HG03442 (cell line): Measurements from ENCODE around the gene TSPAN4.

ENCODE experiments used
- ATAC-seq: cut with Tn5 transposase; IDR thresholded peaks from one replicate; pipeline ENCODE4 v1.9.1; 2021; ENCODE audit warnings: mild to moderate bottlenecking, moderate library complexity; ENCODE audit not compliant: unreplicated experiment

TSPAN4 gene

DNA sequence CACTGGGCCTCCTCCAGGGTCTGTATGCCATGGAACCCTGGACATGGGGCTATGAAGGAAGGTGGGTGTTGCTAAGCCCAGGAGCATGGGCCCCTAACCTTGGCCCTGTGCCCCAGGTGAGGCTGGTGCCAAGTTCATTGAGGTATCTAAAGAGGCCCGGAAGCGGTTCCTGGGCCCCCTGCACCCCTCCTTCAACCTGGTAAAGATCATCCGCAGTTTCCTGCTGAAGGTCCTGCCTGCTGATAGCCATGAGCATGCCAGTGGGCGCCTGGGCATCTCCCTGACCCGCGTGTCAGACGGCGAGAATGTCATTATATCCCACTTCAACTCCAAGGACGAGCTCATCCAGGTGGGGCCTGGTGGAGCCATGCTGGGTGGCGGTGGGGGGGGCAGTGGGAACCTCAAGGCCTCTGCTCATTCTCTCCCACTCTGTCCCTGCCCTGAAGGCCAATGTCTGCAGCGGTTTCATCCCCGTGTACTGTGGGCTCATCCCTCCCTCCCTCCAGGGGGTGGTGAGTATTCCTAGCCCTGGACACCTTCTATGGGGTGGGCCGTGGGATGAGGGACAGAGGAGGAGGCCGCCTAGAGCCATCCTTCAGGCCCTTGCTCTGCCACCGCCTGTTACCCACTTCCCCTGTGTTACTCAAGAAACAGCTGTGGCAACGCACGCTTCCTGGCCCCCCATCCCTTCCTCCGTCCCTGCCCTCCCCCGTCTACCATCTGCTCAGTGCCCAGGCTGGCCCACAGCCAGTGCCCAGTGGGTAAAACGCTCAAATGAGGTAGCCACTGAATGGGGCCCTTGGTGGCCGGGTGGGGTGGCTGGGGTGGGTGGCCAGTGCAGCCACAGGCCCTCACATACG, 20.9 kb upstream of the TSPAN4 start:
- no peak for ATAC-seq

DNA sequence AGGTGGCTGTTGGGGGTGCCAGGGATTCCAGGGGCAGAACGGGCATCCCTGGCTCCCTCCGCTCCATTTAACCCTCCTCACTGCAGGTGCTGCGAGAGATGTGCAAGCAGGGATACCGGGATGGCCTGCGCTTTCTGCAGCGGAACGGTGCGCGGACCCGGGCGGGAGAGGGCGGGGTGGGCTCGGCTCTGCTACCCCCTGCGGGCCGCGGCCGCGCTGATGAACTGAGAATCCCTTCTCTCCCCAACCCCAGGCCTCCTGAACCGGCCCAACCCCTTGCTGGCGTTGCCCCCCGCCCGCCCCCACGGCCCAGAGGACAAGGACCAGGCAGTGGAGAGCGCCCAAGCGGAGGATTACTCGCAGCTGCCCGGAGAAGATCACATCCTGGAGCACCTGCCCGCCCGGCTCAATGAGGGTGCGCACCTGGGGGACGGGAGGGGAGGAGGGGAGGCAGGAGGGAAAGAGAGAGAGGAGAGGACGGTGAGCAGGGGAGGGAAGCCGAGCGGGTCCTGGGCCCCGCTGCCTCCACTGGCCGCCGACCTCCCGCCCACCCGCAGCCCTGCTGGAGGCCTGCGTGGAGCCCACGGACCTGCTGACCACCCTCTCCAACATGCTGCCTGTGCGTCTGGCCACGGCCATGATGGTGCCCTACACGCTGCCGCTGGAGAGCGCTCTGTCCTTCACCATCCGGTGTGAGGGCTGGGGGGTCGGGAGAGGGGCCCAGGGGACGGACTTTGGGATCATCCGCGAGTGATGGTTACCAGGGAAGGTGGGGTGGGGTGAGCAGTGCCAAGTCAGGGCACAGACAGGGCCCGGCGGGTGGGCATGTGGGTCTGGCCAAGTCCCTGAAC, 19.0 kb upstream of the TSPAN4 start:
- ATAC-seq: no peak

DNA sequence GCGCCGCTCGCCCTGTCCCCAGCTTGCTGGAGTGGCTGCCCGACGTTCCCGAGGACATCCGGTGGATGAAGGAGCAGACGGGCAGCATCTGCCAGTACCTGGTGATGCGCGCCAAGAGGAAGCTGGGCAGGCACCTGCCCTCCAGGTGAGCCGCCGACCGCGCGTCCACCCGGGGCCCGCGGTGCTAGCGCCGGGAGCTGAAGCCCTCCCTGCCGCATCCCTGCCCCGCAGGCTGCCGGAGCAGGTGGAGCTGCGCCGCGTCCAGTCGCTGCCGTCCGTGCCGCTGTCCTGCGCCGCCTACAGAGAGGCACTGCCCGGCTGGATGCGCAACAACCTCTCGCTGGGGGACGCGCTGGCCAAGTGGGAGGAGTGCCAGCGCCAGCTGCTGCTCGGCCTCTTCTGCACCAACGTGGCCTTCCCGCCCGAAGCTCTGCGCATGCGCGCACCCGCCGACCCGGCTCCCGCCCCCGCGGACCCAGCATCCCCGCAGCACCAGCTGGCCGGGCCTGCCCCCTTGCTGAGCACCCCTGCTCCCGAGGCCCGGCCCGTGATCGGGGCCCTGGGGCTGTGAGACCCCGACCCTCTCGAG, 18.3 kb upstream of the TSPAN4 start:
- no peak for ATAC-seq

DNA sequence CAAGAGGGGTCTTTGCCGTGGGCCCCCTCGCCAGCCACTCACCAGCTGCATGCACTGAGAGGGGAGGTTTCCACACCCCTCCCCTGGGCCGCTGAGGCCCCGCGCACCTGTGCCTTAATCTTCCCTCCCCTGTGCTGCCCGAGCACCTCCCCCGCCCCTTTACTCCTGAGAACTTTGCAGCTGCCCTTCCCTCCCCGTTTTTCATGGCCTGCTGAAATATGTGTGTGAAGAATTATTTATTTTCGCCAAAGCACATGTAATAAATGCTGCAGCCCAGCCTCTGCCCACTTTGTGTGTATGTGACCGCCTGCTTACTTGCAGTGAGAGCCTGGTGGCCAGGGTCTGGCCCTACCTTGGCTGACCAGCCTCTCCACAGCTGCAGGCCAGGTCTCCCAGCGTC, 17.7 kb upstream of the TSPAN4 start:
- no peak for ATAC-seq

DNA sequence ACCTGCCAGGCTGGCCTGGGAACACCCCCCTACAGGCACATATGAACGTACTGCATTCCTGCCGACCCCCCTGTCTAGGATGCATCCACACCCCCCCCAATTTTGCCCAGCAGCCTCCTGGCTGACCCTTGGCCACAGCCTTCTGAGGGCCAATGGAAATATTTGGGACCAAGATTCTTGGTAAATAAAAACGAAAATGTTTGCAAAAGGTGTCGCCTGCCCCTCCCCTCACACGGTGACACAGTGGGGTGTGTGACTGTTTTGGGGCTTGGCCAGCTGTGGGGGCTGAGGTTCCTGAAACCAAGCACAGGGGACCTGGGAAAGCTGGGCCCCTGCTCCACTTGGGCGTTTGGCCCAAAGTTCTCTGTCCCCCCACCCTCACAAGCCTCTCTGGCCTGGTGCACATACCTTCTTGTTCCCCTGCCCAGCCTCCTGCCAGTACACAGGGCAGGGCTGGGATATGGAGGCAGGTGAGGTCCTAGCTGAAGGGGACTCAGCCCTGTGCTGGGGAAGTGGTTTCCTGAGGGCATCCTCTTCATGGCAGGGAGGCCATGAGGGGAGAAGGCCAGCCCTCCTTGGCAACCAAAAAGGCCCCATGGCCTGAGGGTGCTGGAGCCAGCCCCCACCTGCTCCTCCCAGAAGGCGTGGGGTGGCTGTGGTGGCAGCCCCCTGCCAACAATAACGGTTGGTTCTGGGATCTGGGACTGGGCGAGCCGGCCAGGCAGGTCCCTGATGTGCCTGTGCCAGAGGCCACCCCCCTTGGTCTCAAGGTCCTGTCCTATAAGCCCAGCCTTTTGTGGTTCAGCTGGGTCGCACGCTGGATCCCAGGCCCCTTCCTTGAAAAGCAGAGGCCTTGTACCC, 17.1 kb upstream of the TSPAN4 start:
- no peak for ATAC-seq

DNA sequence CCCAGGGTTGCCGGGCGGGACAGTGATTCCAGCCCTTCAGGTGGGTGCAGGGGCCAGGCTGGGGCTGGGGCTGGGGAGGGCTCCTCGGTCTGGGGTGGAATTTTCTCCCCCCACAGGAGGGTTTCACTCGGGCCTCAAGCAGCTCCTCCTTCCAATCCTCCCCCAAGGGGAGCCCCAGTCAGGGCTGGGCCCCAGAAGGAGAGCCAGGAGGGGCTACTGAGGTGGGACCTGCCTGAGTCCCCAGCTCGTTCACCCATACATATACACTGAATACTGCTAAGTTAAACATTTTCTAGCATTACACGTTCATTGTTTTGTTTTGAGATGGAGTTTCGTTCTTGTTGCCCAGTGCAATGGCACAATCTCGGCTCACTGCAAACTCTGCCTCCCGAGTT, 16.4 kb upstream of the TSPAN4 start:
- ATAC-seq: no peak

DNA sequence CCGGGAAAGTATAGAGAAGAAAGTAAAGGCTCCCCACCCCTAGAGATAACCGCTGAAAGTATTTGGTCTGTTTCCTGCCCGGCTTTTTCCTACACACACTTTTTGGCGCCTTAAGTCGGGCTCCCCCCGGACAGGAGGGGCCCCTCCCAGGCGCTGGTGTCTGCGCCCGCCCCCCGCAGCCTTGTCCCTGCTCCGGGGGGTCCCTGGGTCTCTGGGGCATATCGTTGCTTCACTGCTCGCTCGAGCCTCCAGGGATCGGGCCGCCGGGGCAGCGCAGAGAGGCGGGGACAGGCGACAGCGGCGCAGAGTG, 15.9 kb upstream of the TSPAN4 start:
- no peak for ATAC-seq

DNA sequence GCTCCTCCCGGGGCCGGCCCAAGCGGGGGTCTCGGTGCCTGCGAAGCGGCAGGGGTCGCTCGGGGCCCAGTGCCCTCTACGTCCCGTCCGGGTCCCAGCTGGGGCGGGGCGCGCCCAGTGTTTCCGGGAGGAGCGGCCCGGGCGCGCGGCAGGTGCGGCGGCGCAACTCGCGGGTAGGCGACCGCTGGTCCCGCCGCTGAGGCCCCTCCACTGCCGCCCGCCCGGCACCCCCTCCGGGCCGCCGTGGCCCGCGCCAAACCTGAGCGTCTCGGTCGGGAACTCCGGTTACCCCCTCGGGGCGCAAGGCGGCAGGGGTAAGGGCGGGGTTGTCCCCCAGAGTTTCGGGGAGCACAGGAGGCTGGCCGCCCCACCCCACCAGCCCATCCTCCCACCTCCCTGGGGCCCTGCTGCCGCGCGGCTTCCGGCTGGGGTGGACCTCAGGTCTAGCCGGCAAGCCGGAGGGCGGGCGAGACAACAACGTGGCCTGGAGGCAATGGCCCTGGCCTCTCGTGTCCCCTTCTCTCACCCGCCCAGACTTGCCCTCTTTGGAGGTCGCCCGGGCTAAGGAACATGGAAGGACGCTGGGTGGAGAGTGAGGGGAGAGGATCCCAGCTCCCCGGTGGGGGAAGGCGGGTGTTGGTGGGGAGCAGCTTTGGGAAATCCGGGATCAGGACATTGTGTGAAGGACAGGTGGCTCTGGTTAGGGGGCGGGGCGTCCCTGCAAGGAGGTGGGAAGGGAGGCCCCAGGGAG, 15.3 kb upstream of the TSPAN4 start:
- no peak for ATAC-seq

DNA sequence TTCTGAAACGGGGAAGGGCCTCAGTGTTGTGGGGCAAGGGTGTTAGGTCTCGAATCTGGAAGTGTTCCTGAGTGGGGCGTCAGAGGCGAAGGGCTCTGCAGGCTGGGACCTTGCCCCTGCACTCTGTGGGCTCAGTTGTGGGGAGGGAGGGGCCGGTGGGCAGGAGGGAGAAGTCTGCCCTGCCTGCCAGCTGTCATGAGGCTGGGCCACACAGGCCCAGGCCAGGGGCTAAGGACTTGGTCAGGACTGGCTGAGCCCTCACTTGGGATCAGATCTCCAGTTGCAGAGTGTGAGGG, 14.8 kb upstream of the TSPAN4 start, which contains the start of gene CRACR2B:
CRACR2B (plus strand) TSS at position 23 of the 296 bp plus-strand sequence. CDS start 689 bp downstream, outside the sequence.
- no peak for ATAC-seq

DNA sequence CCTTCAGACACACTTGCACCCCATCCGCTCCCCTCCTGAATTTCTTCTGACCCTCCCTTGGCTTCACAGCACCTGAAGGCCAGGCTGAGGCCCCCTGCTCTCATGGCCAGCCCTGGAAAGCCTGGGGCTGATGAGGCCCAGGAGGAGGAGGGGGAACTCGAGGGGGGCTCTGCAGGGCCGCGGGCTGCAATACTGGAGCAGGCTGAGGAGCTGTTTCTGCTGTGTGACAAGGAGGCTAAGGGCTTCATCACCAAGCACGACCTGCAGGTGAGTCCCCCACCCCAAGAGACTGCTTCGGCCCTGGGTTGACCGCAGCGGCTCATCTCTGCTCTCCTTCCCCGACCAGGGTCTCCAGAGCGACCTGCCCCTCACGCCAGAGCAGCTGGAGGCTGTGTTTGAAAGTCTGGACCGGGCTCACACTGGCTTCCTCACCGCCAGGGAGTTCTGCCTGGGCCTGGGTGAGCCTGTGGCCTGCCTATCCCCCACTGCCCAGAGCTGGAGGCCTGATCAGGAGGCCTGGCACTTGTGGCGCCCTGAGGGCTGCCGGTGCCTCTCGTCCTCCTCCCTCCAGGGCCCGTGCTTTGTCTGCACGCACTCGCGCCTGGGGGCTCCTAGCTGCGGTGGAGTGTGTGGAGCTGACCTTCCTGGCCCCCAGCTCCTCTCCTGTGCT, 14.0 kb upstream of the TSPAN4 start:
- no peak for ATAC-seq

DNA sequence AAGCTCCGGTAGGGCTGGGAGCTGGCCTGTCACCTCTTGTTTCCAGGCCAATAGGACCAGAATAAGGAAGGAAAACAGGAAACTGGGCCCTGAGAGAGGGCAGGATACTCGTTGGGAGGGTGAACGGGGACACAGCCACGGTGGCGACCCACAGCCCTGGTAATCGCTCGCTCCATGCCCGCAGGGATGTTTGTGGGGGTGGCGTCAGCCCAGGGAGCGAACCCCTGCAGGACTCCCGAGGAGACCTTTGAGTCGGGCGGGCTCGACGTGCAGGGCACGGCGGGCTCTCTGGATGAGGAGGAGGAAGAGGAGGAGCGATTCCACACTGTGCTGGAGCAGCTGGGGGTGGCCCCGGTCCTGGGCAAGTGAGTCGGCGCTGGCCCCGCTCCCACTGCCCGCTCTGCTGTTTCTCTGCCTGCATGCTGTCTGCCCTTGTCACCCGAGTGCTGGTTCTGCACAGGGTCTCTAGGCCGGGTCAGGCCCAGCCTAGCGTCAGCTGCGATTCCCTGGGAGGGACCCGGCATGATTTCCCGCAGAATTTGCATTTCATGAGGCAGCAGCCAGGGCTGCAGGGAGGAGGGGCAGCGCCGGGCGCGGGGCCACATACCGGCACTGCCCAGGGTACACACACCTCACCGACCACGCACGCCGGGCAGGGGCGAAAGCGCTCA, 13.3 kb upstream of the TSPAN4 start:
- ATAC-seq: no peak

DNA sequence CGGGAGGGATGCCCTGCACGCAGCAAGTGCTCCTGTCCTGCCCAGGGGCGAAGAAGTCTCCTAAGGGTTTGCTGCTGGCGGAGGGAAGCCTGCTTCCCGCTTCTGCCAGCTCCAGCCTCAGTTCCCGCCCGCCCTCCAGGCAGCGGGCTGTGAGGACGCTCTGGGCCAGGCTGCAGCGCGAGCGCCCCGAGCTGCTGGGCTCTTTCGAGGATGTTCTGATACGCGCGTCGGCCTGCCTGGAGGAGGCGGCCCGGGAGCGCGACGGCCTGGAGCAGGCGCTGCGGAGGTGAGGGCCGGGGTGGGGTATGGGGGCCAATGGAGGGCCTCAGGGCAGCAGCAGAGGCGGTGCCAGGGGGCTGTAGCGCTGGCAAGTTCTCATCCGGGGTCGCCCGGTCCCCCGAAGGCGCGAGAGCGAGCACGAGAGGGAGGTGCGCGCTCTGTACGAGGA, 12.8 kb upstream of the TSPAN4 start:
- no peak for ATAC-seq

DNA sequence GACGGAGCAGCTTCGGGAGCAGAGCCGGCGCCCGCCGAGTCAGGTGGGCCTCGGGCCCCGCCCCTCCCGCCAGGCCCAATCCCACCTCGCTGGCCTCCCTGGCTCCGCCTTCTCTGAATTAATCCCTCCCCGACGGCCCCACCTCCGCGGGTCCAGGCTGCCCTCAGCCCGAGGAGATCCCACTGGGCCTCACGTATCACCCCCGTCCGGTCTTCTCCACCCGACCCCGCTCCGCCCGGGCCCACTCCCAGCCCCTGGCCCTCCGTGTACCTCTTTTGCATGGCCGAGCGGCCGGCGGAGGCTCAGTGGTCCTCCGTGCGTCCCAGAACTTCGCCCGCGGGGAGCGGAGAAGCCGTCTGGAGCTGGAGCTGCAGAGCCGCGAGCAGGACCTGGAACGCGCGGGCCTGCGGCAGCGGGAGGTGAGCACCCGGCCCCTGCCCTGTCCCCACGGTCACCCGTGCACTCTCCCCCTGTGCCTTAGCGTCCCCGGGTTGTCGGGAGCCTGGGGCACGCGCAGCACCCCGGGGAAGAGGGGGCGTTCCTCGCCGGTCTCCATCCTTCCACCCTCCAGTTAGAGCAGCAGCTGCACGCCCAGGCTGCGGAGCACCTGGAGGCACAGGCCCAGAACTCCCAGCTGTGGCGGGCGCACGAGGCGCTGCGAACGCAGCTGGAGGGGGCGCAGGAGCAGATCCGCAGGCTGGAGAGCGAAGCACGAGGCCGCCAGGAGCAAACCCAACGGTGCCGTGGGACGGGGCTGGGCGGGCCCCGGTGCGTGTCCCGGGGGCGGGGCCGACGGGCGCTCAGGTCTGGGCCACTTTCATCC, 12.1 kb upstream of the TSPAN4 start:
- ATAC-seq: no peak

DNA sequence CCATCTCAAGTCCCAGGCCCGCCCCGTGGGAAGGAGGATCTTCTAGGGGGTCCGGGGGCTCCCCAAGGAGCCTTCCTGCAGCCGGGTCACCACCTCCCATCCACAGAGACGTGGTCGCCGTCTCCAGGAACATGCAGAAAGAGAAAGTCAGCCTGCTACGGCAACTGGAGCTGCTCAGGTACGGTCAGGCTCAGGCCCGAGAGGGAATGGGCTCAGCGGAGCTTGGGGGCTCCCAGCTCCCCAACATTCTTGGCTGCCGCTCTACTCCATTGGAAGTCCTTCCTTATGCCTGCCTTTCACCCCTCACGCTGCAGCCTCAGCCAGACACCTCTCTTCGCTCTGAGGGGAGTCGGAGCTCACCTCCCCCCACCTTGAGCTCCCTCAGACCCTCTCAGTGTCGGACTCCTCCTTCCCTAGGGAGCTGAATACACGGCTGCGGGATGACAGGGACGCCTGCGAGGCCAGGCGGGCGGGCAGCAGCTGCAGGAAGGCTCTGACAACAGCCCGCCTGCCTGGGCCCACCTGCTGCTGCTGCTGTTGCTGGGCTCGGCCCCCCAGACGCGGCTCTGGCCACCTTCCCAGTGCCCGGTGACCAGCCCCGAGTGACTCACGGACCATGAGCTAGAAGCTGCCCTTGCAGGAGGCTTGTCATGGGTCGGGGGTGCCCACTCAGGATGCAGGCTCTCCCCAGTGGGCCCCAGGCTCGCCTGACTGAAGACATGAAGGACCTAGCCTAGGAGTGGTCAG, 11.4 kb upstream of the TSPAN4 start:
- ATAC-seq: no peak

DNA sequence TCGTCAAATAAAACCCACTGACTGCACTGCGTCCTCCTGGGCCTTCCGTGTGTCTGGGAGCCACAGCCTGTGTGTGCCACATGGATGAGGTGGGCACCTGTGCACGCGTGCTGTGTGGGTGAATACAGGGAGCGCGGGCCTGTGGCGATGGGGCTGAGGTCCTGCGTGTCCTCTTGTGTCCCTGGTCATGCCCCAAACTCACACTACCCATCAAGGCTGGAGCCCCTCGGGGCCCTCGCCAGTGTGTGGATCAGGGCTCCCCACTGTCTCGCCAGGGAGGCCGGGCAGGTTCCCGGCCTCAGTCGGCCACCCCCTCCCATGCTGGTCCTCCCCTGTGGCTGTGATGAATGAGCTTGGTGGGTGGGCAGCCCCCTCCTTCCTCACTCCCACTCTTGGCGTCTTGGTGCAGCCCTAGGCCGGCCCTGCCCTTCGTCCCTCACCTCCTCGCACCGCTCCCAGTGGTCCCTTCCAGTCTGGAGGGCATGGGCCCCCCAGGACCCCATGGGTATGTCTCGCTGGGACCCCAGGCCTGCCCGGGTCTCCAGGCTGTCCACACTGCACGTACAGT, 10.6 kb upstream of the TSPAN4 start:
- ATAC-seq: no peak

DNA sequence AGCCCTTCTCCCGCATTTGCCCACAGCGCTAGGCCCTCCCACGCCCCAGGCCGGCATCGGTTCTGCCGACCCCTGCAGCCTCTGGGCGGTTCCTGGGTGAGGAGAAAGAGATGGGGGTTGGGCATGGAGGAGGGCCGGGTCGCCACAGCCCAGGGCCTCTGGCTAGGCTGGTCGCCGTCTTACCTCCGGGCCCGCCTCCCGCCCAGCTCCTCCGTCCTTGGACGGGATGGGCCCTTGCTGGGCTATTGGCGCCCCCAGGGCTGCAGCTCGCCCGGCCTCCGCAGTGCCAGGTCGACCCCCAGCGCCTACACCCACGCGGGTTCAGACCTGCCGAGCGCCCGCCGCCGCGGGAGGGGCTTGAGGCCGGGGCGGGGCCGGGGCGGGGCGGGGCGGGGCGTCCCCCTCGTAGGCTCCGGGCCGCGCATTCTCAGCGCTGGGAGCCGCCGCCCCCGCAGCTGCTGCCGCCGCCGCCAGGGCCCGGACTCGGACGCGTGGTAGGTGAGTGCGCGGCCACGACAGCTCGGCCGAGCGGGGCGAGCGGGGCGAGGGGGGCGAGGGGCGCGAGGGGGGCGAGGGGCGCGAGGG, 10.0 kb upstream of the TSPAN4 start, which contains the start of gene CD151:
CD151 (plus strand) TSS at position 424 of the 585 bp plus-strand sequence. CDS start 3,118 bp downstream, outside the sequence.
- ATAC-seq: peak; percentile 37
